ENCODE measurements around the gene SLC9A9.

Gene SLC9A9

DNA sequence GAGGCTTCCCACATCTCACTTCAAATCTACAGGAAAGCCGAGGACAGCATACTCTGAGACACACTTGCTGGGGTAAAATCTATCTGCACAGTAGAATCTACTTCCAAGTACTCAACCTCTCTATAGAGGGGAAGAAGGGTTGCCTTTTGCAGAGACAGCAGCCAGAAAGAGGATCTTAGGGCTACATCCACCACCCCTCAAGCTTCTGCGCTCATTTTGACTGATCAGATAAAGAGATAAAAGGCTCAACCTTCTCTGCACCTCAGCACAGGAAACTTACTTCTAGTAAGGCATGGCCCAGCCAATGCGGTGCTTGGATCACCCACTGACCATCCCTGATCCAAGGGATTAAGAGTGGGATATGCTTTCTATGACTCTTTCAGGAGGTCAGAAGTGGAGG lies 6.9 kb upstream of the SLC9A9 start:
- DNase-seq (no peak), ATAC-seq (no peak)
- H3K4me3 Mint-ChIP-seq, result no peak overlapping the region
- no peaks in the 10 kb centered on the region for H3K9me3 Mint-ChIP-seq
- H3K27me3 Mint-ChIP-seq, result peaks cover 26% of the 10 kb centered on the region
- no peak overlapping the region for H3K27ac Mint-ChIP-seq
- peaks cover 18% of the 10 kb centered on the region for H3K4me1 Mint-ChIP-seq

- no peaks in the 10 kb centered on the region for H3K9me3 Mint-ChIP-seq
- no peak overlapping the region for H3K4me3 Mint-ChIP-seq
- ATAC-seq (no peak), DNase-seq (no peak)
- peaks cover 7% of the 10 kb centered on the region for H3K27me3 Mint-ChIP-seq
- no peak overlapping the region for H3K27ac Mint-ChIP-seq
- peaks cover 43% of the 10 kb centered on the region for H3K4me1 Mint-ChIP-seq
Measured at GRCh38 chr3:143851331-143852017, 3.2 kb upstream of the SLC9A9 start.

- Mint-ChIP-seq H3K9me3 (no peaks in the 10 kb centered on the region), H3K4me3 (no peak overlapping the region), H3K4me1 (peaks cover 46% of the 10 kb centered on the region), H3K27me3 (peaks cover 7% of the 10 kb centered on the region), H3K27ac (no peak overlapping the region)
- DNase-seq, result no peak
- ATAC-seq, result no peak
Measured at GRCh38 chr3:143850877-143851276, 2.6 kb upstream of the SLC9A9 start.

DNA sequence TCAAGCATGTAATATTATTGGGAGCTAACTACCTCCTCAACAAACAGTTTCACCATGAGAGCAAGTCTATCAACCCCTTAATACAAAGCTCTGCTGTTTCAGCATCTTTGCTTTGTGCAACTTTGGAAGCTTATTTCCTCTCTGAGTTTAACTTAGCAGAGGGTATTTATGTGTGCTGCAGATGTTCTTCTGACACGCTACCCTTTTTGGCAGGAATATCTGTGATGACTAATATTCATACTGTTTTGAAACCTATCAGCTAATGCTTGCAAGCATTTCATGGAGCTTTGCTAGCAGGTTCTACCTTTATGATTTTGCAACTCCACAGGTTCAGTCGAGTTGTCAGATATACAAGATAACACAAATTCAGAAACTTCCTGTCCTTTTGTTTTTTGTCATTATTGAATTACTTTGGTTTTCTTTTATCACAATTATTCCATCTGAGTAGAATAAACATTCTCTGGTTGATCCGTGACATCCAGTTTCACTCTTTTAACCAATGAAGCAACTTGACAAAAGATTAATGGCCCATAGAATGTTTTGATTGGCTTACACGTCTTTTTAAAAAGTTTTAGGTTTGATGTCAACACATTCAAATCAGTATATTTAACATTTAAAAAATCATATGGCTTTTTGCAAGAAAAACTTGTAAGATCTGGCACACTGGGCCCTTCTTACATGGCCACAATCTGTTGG lies 1.7 kb upstream of the SLC9A9 start:
- no peaks in the 10 kb centered on the region for H3K27me3 Mint-ChIP-seq
- H3K27ac Mint-ChIP-seq, result no peak overlapping the region
- ATAC-seq (no peak), DNase-seq (no peak)
- no peak overlapping the region for H3K4me3 Mint-ChIP-seq
- peaks cover 45% of the 10 kb centered on the region for H3K4me1 Mint-ChIP-seq
- no peaks in the 10 kb centered on the region for H3K9me3 Mint-ChIP-seq

GRCh38 chr3:143848704-143849103 lies 436 bp upstream of the SLC9A9 start:
- peak overlapping the region; percentile 93 to 99 for H3K4me3 Mint-ChIP-seq
- ATAC-seq, result peak; percentile 74
- DNase-seq, result no peak
- no peaks in the 10 kb centered on the region for H3K9me3 Mint-ChIP-seq
- no peaks in the 10 kb centered on the region for H3K27me3 Mint-ChIP-seq
- H3K4me1 Mint-ChIP-seq, result peaks cover 52% of the 10 kb centered on the region
- peak overlapping the region in 1 of 2 donors; percentile 96 for H3K27ac Mint-ChIP-seq

GRCh38 chr3:143843587-143843986 lies 4.7 kb downstream of the SLC9A9 start:
- no peak overlapping the region for H3K27ac Mint-ChIP-seq
- ATAC-seq (no peak), DNase-seq (no peak)
- H3K4me3 Mint-ChIP-seq, result no peak overlapping the region
- peaks cover 46% of the 10 kb centered on the region for H3K4me1 Mint-ChIP-seq
- no peaks in the 10 kb centered on the region for H3K27me3 Mint-ChIP-seq
- H3K9me3 Mint-ChIP-seq, result no peaks in the 10 kb centered on the region

GRCh38 chr3:143840636-143841035 lies 7.6 kb downstream of the SLC9A9 start:
- DNase-seq (no peak), ATAC-seq (no peak)
- H3K4me3 Mint-ChIP-seq, result no peak overlapping the region
- H3K27me3 Mint-ChIP-seq, result no peaks in the 10 kb centered on the region
- H3K9me3 Mint-ChIP-seq, result no peaks in the 10 kb centered on the region
- H3K27ac Mint-ChIP-seq, result no peak overlapping the region
- H3K4me1 Mint-ChIP-seq, result peaks cover 29% of the 10 kb centered on the region

DNA sequence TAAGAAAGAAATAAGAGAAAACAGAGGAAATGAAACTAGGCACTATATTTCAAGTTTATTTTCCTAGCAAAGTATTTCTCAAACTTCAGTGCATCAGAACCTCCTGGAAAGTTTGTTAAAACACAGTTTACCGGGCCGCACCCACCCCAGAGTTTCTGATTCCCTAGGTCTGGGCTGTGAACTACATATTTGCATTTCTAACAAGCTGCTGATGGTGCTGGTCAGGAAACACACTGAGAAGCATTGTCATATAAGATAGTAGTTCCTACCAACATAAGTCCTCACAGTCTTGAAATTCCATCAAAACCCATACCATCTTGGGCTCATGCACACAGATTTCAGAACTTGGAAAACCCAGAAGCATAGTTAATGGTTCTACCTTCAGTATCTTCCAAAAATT lies 8.3 kb downstream of the SLC9A9 start:
- Mint-ChIP-seq H3K27ac (no peak overlapping the region), H3K4me1 (peaks cover 22% of the 10 kb centered on the region), H3K27me3 (no peaks in the 10 kb centered on the region), H3K9me3 (no peaks in the 10 kb centered on the region), H3K4me3 (no peak overlapping the region)
- DNase-seq, result no peak
- no peak for ATAC-seq

- H3K4me1 Mint-ChIP-seq, result peaks cover 15% of the 10 kb centered on the region
- no peaks in the 10 kb centered on the region for H3K27me3 Mint-ChIP-seq
- H3K27ac Mint-ChIP-seq, result no peak overlapping the region
- H3K9me3 Mint-ChIP-seq, result no peaks in the 10 kb centered on the region
- DNase-seq, result no peak
- H3K4me3 Mint-ChIP-seq, result no peak overlapping the region
- ATAC-seq, result no peak
Measured at GRCh38 chr3:143837076-143837475, 11.2 kb downstream of the SLC9A9 start.

- ATAC-seq, result no peak
- no peak overlapping the region for H3K4me3 Mint-ChIP-seq
- H3K4me1 Mint-ChIP-seq, result peaks cover 29% of the 10 kb centered on the region
- no peaks in the 10 kb centered on the region for H3K9me3 Mint-ChIP-seq
- no peaks in the 10 kb centered on the region for H3K27me3 Mint-ChIP-seq
- H3K27ac Mint-ChIP-seq, result no peak overlapping the region
- no peak for DNase-seq
Measured at GRCh38 chr3:143835312-143835711, 13.0 kb downstream of the SLC9A9 start.

DNA sequence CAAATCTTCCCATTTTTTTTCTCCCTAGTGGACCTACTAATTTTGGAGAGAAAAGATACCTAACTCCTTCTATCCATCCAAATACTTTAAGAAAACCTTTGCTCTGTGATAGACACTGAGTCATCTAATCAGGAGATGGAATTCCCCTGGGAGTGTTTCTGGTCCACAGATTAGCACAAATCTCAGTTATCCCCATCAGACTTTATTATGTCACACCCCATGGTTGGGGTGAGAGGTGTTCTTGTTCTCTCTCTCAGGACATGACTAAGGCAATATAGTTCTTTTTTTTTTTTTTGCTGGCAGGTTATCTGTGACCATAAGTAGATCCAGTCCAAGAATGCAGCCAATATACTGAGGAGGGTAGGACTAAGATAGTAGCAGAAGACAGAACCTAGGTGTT lies 15.8 kb downstream of the SLC9A9 start:
- Mint-ChIP-seq H3K4me3 (no peak overlapping the region), H3K27ac (no peak overlapping the region), H3K27me3 (no peaks in the 10 kb centered on the region), H3K9me3 (no peaks in the 10 kb centered on the region), H3K4me1 (peaks cover 26% of the 10 kb centered on the region)
- DNase-seq (no peak), ATAC-seq (peak; percentile 84)

- no peaks in the 10 kb centered on the region for H3K27me3 Mint-ChIP-seq
- H3K4me1 Mint-ChIP-seq, result peaks cover 26% of the 10 kb centered on the region
- H3K27ac Mint-ChIP-seq, result no peak overlapping the region
- no peaks in the 10 kb centered on the region for H3K9me3 Mint-ChIP-seq
- DNase-seq, result no peak
- H3K4me3 Mint-ChIP-seq, result no peak overlapping the region
- peak; percentile 77 for ATAC-seq
Measured at GRCh38 chr3:143831994-143832393, 16.3 kb downstream of the SLC9A9 start.

DNA sequence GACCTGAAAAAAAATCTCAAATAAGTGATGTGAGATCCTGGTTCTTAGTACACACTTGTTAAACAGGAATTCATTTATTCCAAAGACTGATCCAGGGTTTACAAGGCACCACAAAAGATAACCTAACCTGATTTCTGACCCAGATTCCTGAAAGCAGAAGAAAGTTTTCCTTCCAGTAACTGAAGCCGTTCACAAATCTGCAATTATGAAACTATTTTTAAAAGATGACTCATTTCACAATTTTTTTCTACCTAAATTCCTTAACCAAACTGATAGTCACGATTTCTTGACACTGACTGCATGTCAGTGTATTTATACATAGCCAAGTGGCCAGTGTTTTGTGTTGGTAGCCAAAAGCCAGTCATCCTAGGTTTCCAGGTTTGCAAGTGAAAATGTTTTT lies 17.1 kb downstream of the SLC9A9 start:
- DNase-seq (no peak), ATAC-seq (peak; percentile 42)
- Mint-ChIP-seq H3K4me1 (peaks cover 33% of the 10 kb centered on the region), H3K27ac (no peak overlapping the region), H3K27me3 (no peaks in the 10 kb centered on the region), H3K9me3 (peaks cover 7 to 8% of the 10 kb centered on the region in 2 donors), H3K4me3 (peak overlapping the region in 1 of 2 donors; percentile 26)

DNA sequence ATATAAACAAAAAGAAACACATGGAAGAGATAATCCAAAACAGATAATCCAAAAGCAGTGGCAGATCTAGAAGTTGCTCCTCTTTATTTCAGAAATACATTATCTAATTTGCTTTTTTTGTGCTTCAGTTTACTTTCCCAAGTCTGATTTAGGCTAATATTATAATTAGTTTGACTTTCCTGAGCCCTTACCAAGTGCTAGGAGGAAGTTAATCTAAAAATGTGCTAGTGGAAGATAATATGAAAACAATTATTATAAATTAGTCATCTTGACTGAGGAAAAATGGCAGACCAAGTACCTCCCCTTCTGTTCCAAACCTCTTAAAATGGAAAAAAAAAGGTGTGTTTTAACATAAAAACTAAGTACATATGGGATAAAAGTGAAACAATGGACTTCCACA lies 17.5 kb downstream of the SLC9A9 start:
- H3K27me3 Mint-ChIP-seq, result no peaks in the 10 kb centered on the region
- peaks cover 37% of the 10 kb centered on the region for H3K4me1 Mint-ChIP-seq
- no peak overlapping the region for H3K27ac Mint-ChIP-seq
- DNase-seq, result no peak
- no peak for ATAC-seq
- H3K4me3 Mint-ChIP-seq, result no peak overlapping the region
- H3K9me3 Mint-ChIP-seq, result peaks cover 8 to 11% of the 10 kb centered on the region in 2 donors

DNA sequence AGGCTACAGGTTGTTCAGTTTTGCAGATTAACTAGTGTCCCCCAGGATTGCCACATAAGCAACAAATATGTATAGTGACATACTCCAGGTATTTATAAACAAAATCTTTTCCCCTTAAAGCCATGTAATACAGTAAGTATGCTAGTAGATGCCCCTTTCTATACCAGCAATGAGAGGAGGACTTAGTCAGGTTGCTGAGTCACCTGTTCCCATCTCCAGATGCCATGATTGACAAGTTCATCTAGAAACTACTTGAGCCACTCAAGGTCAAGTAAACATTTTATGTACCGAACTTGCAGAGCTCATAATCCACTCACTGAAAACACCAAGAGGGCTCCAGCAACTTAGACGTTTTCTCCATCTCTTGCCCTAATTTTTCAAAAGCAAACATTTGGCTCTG lies 18.2 kb downstream of the SLC9A9 start:
- ATAC-seq (no peak), DNase-seq (no peak)
- H3K4me3 Mint-ChIP-seq, result no peak overlapping the region
- H3K27me3 Mint-ChIP-seq, result no peaks in the 10 kb centered on the region
- peaks cover 8 to 11% of the 10 kb centered on the region in 2 donors for H3K9me3 Mint-ChIP-seq
- peaks cover 42% of the 10 kb centered on the region for H3K4me1 Mint-ChIP-seq
- no peak overlapping the region for H3K27ac Mint-ChIP-seq

GRCh38 chr3:143827425-143827824 lies 20.8 kb downstream of the SLC9A9 start:
- ATAC-seq (no peak), DNase-seq (no peak)
- Mint-ChIP-seq H3K27ac (no peak overlapping the region), H3K9me3 (peaks cover 8 to 11% of the 10 kb centered on the region in 2 donors), H3K27me3 (no peaks in the 10 kb centered on the region), H3K4me1 (peaks cover 36% of the 10 kb centered on the region), H3K4me3 (no peak overlapping the region)

All from stimulated activated naive CD8-positive, alpha-beta T cell treated with anti-CD3 and anti-CD28 coated beads, Interleukin-15, amount 100 ng/mL, for 72 hours (primary cell).